Natural killer cell (primary cell): Measurements from ENCODE around the gene ZDHHC19. TPM values are rescaled to one million over a fixed set of nuclear protein-coding genes. Genes with fewer than 3 reads are reported as not detected.

Experiments used
- ATAC-seq, 3 donors: fragments of 150-1000 bp in 2 of 3; fragments of 200-7000 bp in 1 of 3; cut with Tn5 transposase; 1 replicate in 1 of 3; 2 replicates in 2 of 3; pipeline ENCODE4 v1.10.0; 2021; ENCODE audit warnings: mild to moderate bottlenecking in 2 of 3, moderate library complexity in 2 of 3
- DNase-seq, 2 donors: peaks; one replicate each; pipeline versions ENCODE4 v3.0.0 to v3.0.0-alpha.2; 2013 to 2021; ENCODE audit warnings: mixed read lengths in 1 of 2
- H3K27ac ChIP-seq: one replicate; pipeline ENCODE4 v1.5.1; 2013; ENCODE audit warnings: mild to moderate bottlenecking, low read length
- H3K27me3 ChIP-seq: one replicate; pipeline ENCODE4 v1.6.1; 2013; ENCODE audit warnings: low read length; ENCODE audit not compliant: control insufficient read depth, insufficient read depth
- H3K36me3 ChIP-seq: one replicate; pipeline ENCODE4 v1.6.1; 2013; ENCODE audit warnings: low read length; ENCODE audit not compliant: control insufficient read depth, insufficient read depth
- H3K4me1 ChIP-seq: one replicate; pipeline ENCODE4 v1.6.1; 2013; ENCODE audit warnings: low read length; ENCODE audit not compliant: control insufficient read depth, insufficient read depth
- H3K4me3 ChIP-seq: one replicate; pipeline ENCODE4 v1.5.1; 2013; ENCODE audit warnings: low read length
- H3K9me3 ChIP-seq: one replicate; pipeline ENCODE4 v1.6.1; 2013; ENCODE audit warnings: low read length; ENCODE audit not compliant: control insufficient read depth, insufficient read depth
- H3K27ac Mint-ChIP-seq, 2 donors: one replicate each; pipeline ENCODE4 v1.8.0; 2022; ENCODE audit warnings: mild to moderate bottlenecking in 2 of 2, mixed read lengths in 2 of 2, moderate library complexity in 1 of 2
- H3K27me3 Mint-ChIP-seq, 2 donors: one replicate each; pipeline ENCODE4 v1.8.0; 2022; ENCODE audit warnings: low read depth in 2 of 2, mixed read lengths in 2 of 2
- H3K36me3 Mint-ChIP-seq: one replicate; pipeline ENCODE4 v1.8.0; 2022; ENCODE audit warnings: mixed read lengths
- H3K4me1 Mint-ChIP-seq, 2 donors: one replicate each; pipeline ENCODE4 v1.8.0; 2022; ENCODE audit warnings: mixed read lengths in 2 of 2
- H3K4me3 Mint-ChIP-seq: one replicate; pipeline ENCODE4 v1.8.0; 2022; ENCODE audit warnings: mild to moderate bottlenecking, moderate library complexity, mixed read lengths
- H3K9me3 Mint-ChIP-seq, 2 donors: one replicate each; pipeline ENCODE4 v1.8.0; 2022; ENCODE audit warnings: mixed read lengths in 2 of 2
- WGBS: methylation state at CpG from one replicate; pipeline ENCODE4 v1.1.7; 2013; ENCODE audit warnings: missing lambda C conversion rate; ENCODE audit not compliant: insufficient coverage; 5-methylcytosine and 5-hydroxymethylcytosine counted together
- intact Hi-C: fragments of 100-400 bp; cut with micrococcal nuclease; formaldehyde crosslinking; loops from one replicate; pipeline ENCODE4 v1.14.2; 2022
- total RNA-seq, 4 donors: library from RNA; stranded (reverse); fragments of 120-200 nt in 1 of 4; gene quantifications; one replicate each; pipeline versions ENCODE4 v1.2.3 to v1.2.4, GENCODE V29; 2013 to 2022
- TF ChIP-seq, protein P1 (sequence below): fragments of 200-600 bp; IDR thresholded peaks from one replicate; pipeline ENCODE4 v1.8.0; 2022; ENCODE audit warnings: antibody characterized with exemption

Gene ZDHHC19
- total RNA-seq, 3 donors from 2014 or later (not counting 1 experiment from before 2014, with no cell fraction given): not detected

DNA sequence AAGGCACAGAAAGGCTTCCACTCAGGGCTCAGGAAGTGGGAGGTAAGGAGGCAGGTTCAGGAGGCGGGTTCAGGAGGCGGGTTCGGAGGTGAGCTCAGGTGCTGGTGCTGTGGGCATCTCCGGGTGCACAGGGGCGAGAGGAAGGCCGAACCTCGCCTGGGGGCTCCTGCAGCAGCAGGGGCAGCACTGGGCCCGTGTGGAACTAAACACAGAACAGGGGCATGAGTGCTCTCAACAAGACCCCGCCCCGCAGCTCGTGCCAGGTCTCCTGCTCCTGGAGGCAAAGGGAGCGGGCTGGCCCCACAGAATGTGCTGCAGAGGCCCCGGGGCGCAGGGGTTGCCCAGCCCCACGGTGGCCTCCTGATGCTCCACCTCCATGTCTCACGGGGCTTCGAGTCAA, 13.7 kb downstream of the ZDHHC19 start:
- Histone ChIP-seq H3K9me3 (no peaks in the 10 kb centered on the region), H3K27me3 (no peaks in the 10 kb centered on the region), H3K4me3 (no peak overlapping the region), H3K4me1 (peaks cover 31% of the 10 kb centered on the region), H3K36me3 (no peaks in the 10 kb centered on the region), H3K27ac (no peak overlapping the region)
- Mint-ChIP-seq H3K9me3 (no peaks in the 10 kb centered on the region), H3K4me3 (no peak overlapping the region), H3K27me3 (no peaks in the 10 kb centered on the region), H3K4me1 (peaks cover 3 to 7% of the 10 kb centered on the region in 2 donors), H3K27ac (no peak overlapping the region), H3K36me3 (no peaks in the 10 kb centered on the region)
- DNase-seq (no peak), ATAC-seq (no peak)
- intact Hi-C loops: no loop called here
- TF ChIP-seq, protein P1, sequence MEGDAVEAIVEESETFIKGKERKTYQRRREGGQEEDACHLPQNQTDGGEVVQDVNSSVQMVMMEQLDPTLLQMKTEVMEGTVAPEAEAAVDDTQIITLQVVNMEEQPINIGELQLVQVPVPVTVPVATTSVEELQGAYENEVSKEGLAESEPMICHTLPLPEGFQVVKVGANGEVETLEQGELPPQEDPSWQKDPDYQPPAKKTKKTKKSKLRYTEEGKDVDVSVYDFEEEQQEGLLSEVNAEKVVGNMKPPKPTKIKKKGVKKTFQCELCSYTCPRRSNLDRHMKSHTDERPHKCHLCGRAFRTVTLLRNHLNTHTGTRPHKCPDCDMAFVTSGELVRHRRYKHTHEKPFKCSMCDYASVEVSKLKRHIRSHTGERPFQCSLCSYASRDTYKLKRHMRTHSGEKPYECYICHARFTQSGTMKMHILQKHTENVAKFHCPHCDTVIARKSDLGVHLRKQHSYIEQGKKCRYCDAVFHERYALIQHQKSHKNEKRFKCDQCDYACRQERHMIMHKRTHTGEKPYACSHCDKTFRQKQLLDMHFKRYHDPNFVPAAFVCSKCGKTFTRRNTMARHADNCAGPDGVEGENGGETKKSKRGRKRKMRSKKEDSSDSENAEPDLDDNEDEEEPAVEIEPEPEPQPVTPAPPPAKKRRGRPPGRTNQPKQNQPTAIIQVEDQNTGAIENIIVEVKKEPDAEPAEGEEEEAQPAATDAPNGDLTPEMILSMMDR: no peak
- 92% methylated on average over 17 of the region's 17 CpGs for WGBS

DNA sequence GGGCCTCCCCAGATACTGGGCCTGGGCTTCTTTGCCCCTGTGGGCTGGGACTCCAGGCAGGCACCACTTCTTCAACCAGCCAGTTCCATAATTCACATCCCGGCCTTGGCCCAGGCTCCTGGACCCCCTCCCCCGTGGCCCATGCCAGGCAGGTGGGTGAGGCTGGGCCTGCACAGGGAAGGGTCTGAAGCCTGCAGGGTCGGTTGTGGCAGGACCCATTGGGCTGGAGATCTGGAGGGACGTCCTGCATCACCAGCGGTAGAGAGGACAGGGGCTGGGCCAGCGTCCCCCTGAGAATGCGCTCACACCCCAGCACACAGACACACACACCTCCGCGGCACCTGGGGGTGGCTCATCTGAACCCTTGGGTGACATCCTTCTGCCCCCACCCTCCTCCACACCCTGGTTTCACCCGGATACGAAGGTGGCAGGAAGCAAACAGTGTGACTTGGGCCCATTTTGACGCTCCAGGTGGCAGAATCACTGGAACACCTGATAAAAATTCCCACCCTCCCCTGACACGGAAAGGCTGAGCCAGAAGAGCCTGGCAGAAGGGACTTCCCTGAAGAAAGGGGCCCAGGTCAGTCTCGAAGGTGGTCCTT, 15.4 kb downstream of the ZDHHC19 start:
- 88% methylated on average over 14 of the region's 14 CpGs for WGBS
- H3K36me3 Mint-ChIP-seq: no peaks in the 10 kb centered on the region
- no peaks in the 10 kb centered on the region for H3K9me3 Mint-ChIP-seq
- TF ChIP-seq, protein P1: no peak
- H3K36me3 ChIP-seq: no peaks in the 10 kb centered on the region
- DNase-seq (peak in 1 of 2 donors; percentile 35), ATAC-seq (no peak)
- no peaks in the 10 kb centered on the region for H3K27me3 Mint-ChIP-seq
- intact Hi-C loops: loop anchor here (1.0 kb wide), 1 partner anchor 122 kb away; no protein-coding TSS in a partner anchor
- H3K4me3 ChIP-seq: no peak overlapping the region
- peaks cover 43% of the 10 kb centered on the region for H3K4me1 ChIP-seq
- no peak overlapping the region for H3K27ac Mint-ChIP-seq
- no peaks in the 10 kb centered on the region for H3K27me3 ChIP-seq
- no peak overlapping the region for H3K4me3 Mint-ChIP-seq
- peaks cover 0 to 10% of the 10 kb centered on the region in 2 donors for H3K4me1 Mint-ChIP-seq
- H3K27ac ChIP-seq: no peak overlapping the region
- H3K9me3 ChIP-seq: no peaks in the 10 kb centered on the region

DNA sequence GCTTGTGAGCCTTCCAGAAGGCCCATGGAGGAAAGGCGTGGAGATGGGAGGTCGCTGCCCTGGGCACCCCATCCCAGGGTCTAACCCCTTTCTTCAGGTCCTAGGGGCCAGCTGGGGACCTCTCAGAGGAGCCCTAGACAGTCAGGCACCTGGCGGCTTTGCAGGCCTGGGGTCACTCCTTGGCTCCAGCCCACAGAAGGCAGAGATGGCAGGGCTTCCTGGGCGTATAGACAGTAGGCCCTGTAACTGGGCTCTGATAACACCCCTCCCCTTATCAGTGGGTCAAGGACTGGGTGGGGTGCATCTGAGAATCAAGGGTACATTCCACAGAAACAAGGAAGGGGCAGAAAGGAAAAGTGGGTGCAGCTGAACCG, 16.7 kb downstream of the ZDHHC19 start:
- Histone ChIP-seq H3K9me3 (no peaks in the 10 kb centered on the region), H3K27ac (no peak overlapping the region), H3K36me3 (no peaks in the 10 kb centered on the region), H3K27me3 (no peaks in the 10 kb centered on the region), H3K4me1 (peaks cover 43% of the 10 kb centered on the region), H3K4me3 (no peak overlapping the region)
- peaks cover 0 to 10% of the 10 kb centered on the region in 2 donors for H3K4me1 Mint-ChIP-seq
- H3K9me3 Mint-ChIP-seq: no peaks in the 10 kb centered on the region
- 90% methylated on average over 5 of the region's 5 CpGs for WGBS
- TF ChIP-seq, protein P1: no peak
- H3K27ac Mint-ChIP-seq: no peak overlapping the region
- intact Hi-C loops: no loop called here
- ATAC-seq (no peak), DNase-seq (no peak)
- H3K4me3 Mint-ChIP-seq: no peak overlapping the region
- H3K27me3 Mint-ChIP-seq: no peaks in the 10 kb centered on the region
- H3K36me3 Mint-ChIP-seq: no peaks in the 10 kb centered on the region
